ENCODE data around the gene SEC23A.

GRCh38 chr14:39102265-39102968 is 618 bp downstream of the SEC23A start:
- TF ChIP-seq CTCF (IDR thresholded peaks at IDR 0.05) (no peak), POLR2A (IDR thresholded peaks at IDR 0.05) (no peak)

All from heart left ventricle (tissue), 13 donors.